Fibroblast of lung (primary cell): Measurements from ENCODE around the gene FTO. TPM values are rescaled to one million over a fixed set of nuclear protein-coding genes. Genes with fewer than 3 reads are reported as not detected.

Experiments used
- DNase-seq, 2 donors: peaks; one replicate each; pipeline versions ENCODE4 v3.0.0 to v3.0.0-alpha.2; 2010; ENCODE audit warnings: low read depth in 2 of 2
- H2AFZ ChIP-seq: 2 replicates; pipeline ENCODE4 v1.5.1; 2012; ENCODE audit warnings: low read length, control low read depth, inconsistent platforms
- H3K27ac ChIP-seq: 2 replicates; pipeline ENCODE4 v1.5.1; 2011; ENCODE audit warnings: low read length, control low read depth; ENCODE audit not compliant: insufficient read depth
- H3K27me3 ChIP-seq: 2 replicates; pipeline ENCODE4 v1.5.1; 2011; ENCODE audit warnings: mild to moderate bottlenecking, low read length; ENCODE audit not compliant: control insufficient read depth, insufficient read depth
- H3K36me3 ChIP-seq: 2 replicates; pipeline ENCODE4 v1.5.1; 2011; ENCODE audit warnings: low read length; ENCODE audit not compliant: control insufficient read depth, insufficient read depth
- H3K4me1 ChIP-seq: 2 replicates; pipeline ENCODE4 v1.5.1; 2011; ENCODE audit warnings: low read length; ENCODE audit not compliant: control insufficient read depth, insufficient read depth; ENCODE audit errors: extremely low read depth
- H3K4me2 ChIP-seq: 2 replicates; pipeline ENCODE4 v1.5.1; 2011; ENCODE audit warnings: low read length, control low read depth; ENCODE audit not compliant: insufficient read depth; ENCODE audit errors: extremely low read depth
- H3K4me3 ChIP-seq, 4 experiments: fragments of 200-600 bp in 1 of 4; sonication (generic) in 1 of 4; replicated peaks in 1 of 4; 2 replicates each; pipeline ENCODE4 v1.5.1; 2011 to 2016; ENCODE audit warnings: low read length in 4 of 4, low read depth in 3 of 4, mild to moderate bottlenecking in 3 of 4, control low read depth in 2 of 4, inconsistent platforms in 1 of 4, mixed read lengths in 1 of 4; ENCODE audit not compliant: insufficient read depth in 1 of 4; ENCODE audit errors: control extremely low read depth in 1 of 4
- H3K79me2 ChIP-seq: 2 replicates; pipeline ENCODE4 v1.5.1; 2012; ENCODE audit warnings: mild to moderate bottlenecking, low read length, inconsistent platforms; ENCODE audit not compliant: control insufficient read depth, insufficient read depth
- H3K9ac ChIP-seq: 2 replicates; pipeline ENCODE4 v1.5.1; 2011; ENCODE audit warnings: mild to moderate bottlenecking, low read length, control low read depth; ENCODE audit not compliant: insufficient read depth
- H3K9me3 ChIP-seq: 2 replicates; pipeline ENCODE4 v1.5.1; 2012; ENCODE audit warnings: low read depth, low read length; ENCODE audit not compliant: control insufficient read depth, insufficient read depth
- H4K20me1 ChIP-seq: 2 replicates; pipeline ENCODE4 v1.5.1; 2011; ENCODE audit warnings: low read length; ENCODE audit not compliant: control insufficient read depth, insufficient read depth; ENCODE audit errors: extremely low read depth
- CTCF ChIP-seq, 2 donors: IDR thresholded peaks in 1 of 2; conservative IDR thresholded peaks in 1 of 2; 1 replicate in 1 of 2; 2 replicates in 1 of 2; pipeline ENCODE4 v1.5.1; 2011 to 2012; ENCODE audit warnings: low read length in 2 of 2, control low read depth in 1 of 2, inconsistent platforms in 1 of 2, low read depth in 1 of 2, mild to moderate bottlenecking in 1 of 2
- EZH2 ChIP-seq: IDR thresholded peaks from 2 replicates; pipeline ENCODE4 v1.5.1; 2012; ENCODE audit warnings: low read length, control low read depth, mild to moderate bottlenecking; ENCODE audit errors: missing control alignments
- polyA plus RNA-seq, 2 donors: library from polyadenylated mRNA; depleted of rRNA in 1 of 2; stranded (reverse) in 1 of 2; unstranded in 1 of 2; fragments of >200 nt; gene quantifications; 2 replicates each; pipeline ENCODE4 v1.2.1, GENCODE V29; 2011 to 2012; ENCODE audit warnings: missing spikeins in 1 of 2
- total RNA-seq: library from RNA; depleted of rRNA; stranded (reverse); fragments of >200 nt; gene quantifications from 2 replicates; pipeline ENCODE4 v1.2.1, GENCODE V29; 2014

Gene FTO
- total and polyA plus RNA-seq, 2 donors (not counting 1 experiment from before 2014, with no cell fraction given), result 61.1 to 97.6 TPM

GRCh38 chr16:54160252-54160860 lies 456.4 kb downstream of the FTO start:
- Histone ChIP-seq H4K20me1 (no peaks in the 10 kb centered on the region), H3K9me3 (no peaks in the 10 kb centered on the region), H2AFZ (no peak overlapping the region), H3K4me1 (no peaks in the 10 kb centered on the region), H3K79me2 (no peaks in the 10 kb centered on the region), H3K27me3 (no peaks in the 10 kb centered on the region), H3K9ac (no peak overlapping the region), H3K27ac (no peak overlapping the region), H3K4me3 (no peak overlapping the region), H3K4me2 (no peak overlapping the region), H3K36me3 (no peaks in the 10 kb centered on the region)
- no peak for DNase-seq
- no peak for TF ChIP-seq CTCF (conservative IDR thresholded peaks at IDR 0.05 in 1 of 2, IDR thresholded peaks at IDR 0.05 in 1 of 2; ENCODE audit: low read depth in 1 of 2, low read length in 2 of 2)
- TF ChIP-seq EZH2, result no peak

- no peak overlapping the region for H3K9ac ChIP-seq
- no peaks in the 10 kb centered on the region for H4K20me1 ChIP-seq
- H3K4me3 ChIP-seq, result no peak overlapping the region
- no peak for DNase-seq
- no peaks in the 10 kb centered on the region for H3K27me3 ChIP-seq
- no peak for TF ChIP-seq EZH2
- TF ChIP-seq CTCF (conservative IDR thresholded peaks at IDR 0.05 in 1 of 2, IDR thresholded peaks at IDR 0.05 in 1 of 2; ENCODE audit: low read depth in 1 of 2, low read length in 2 of 2), result no peak
- H3K4me2 ChIP-seq, result no peak overlapping the region
- no peaks in the 10 kb centered on the region for H3K79me2 ChIP-seq
- no peaks in the 10 kb centered on the region for H3K36me3 ChIP-seq
- H3K9me3 ChIP-seq, result no peaks in the 10 kb centered on the region
- no peak overlapping the region for H3K27ac ChIP-seq
- H2AFZ ChIP-seq, result no peak overlapping the region
- no peaks in the 10 kb centered on the region for H3K4me1 ChIP-seq
Observed at GRCh38 chr16:54160939-54161897, 457.3 kb downstream of the FTO start.

GRCh38 chr16:54163197-54163843 lies 459.4 kb downstream of the FTO start:
- Histone ChIP-seq H2AFZ (no peak overlapping the region), H4K20me1 (no peaks in the 10 kb centered on the region), H3K4me1 (no peaks in the 10 kb centered on the region), H3K36me3 (no peaks in the 10 kb centered on the region), H3K4me2 (no peak overlapping the region), H3K27me3 (no peaks in the 10 kb centered on the region), H3K27ac (no peak overlapping the region), H3K4me3 (no peak overlapping the region), H3K9me3 (no peaks in the 10 kb centered on the region), H3K9ac (no peak overlapping the region), H3K79me2 (no peaks in the 10 kb centered on the region)
- no peak for DNase-seq
- TF ChIP-seq CTCF (conservative IDR thresholded peaks at IDR 0.05 in 1 of 2, IDR thresholded peaks at IDR 0.05 in 1 of 2; ENCODE audit: low read depth in 1 of 2, low read length in 2 of 2) (no peak), EZH2 (no peak)
